Liver (tissue), 9 donors: Measurements from ENCODE around the gene TTYH2. TPM values are rescaled to one million over a fixed set of nuclear protein-coding genes. Genes with fewer than 3 reads are reported as not detected.

Experiments
- DNase-seq: peaks from one replicate; pipeline ENCODE4 v3.0.0-alpha.2; 2017; ENCODE audit warnings: low spot score
- H3K27ac ChIP-seq, 2 donors: one replicate each; pipeline ENCODE4 v1.7.0; 2013; ENCODE audit warnings: inconsistent platforms in 2 of 2, low read length in 2 of 2, control low read depth in 1 of 2, low read depth in 1 of 2, mild to moderate bottlenecking in 1 of 2
- H3K27me3 ChIP-seq, 4 donors: one replicate each; pipeline versions ENCODE4 v1.6.1 to v1.7.0; 2013; ENCODE audit warnings: low read length in 3 of 4, inconsistent platforms in 1 of 4, mild to moderate bottlenecking in 1 of 4, moderate library complexity in 1 of 4; ENCODE audit not compliant: control insufficient read depth in 4 of 4, insufficient read depth in 4 of 4
- H3K36me3 ChIP-seq, 4 donors: one replicate each; pipeline versions ENCODE4 v1.6.1 to v1.7.0; 2013; ENCODE audit warnings: low read length in 3 of 4, mild to moderate bottlenecking in 3 of 4, low read depth in 1 of 4, moderate library complexity in 1 of 4; ENCODE audit not compliant: control insufficient read depth in 4 of 4, insufficient read depth in 3 of 4
- H3K4me1 ChIP-seq, 4 donors: one replicate each; pipeline versions ENCODE4 v1.6.1 to v1.7.0; 2013; ENCODE audit warnings: low read length in 3 of 4, mild to moderate bottlenecking in 3 of 4, moderate library complexity in 1 of 4; ENCODE audit not compliant: control insufficient read depth in 4 of 4, insufficient read depth in 4 of 4
- H3K4me3 ChIP-seq, 3 donors: one replicate each; pipeline versions ENCODE4 v1.6.1 to v1.7.0; 2013; ENCODE audit warnings: low read length in 3 of 3, control low read depth in 1 of 3, low read depth in 1 of 3, mild to moderate bottlenecking in 1 of 3
- H3K9ac ChIP-seq, 2 donors: one replicate each; pipeline ENCODE4 v1.7.0; 2013; ENCODE audit warnings: low read length in 2 of 2, mild to moderate bottlenecking in 2 of 2, moderate library complexity in 2 of 2, control low read depth in 1 of 2, low read depth in 1 of 2
- H3K9me3 ChIP-seq, 4 donors: one replicate each; pipeline versions ENCODE4 v1.6.1 to v1.7.0; 2013; ENCODE audit warnings: low read length in 3 of 4; ENCODE audit not compliant: control insufficient read depth in 4 of 4
- ATF3 ChIP-seq: IDR thresholded peaks from 2 replicates; pipeline ENCODE4 v1.6.1; 2016; ENCODE audit warnings: antibody characterized with exemption
- CTCF ChIP-seq: fragments of 150-350 bp; IDR thresholded peaks from 2 replicates; pipeline ENCODE4 v1.5.1; 2017; ENCODE audit warnings: improper control_type of control experiment, low read depth, low read length; ENCODE audit not compliant: missing input control
- EGR1 ChIP-seq, 2 donors: IDR thresholded peaks; 2 replicates each; pipeline ENCODE4 v1.6.1; 2016 to 2018; ENCODE audit warnings: antibody characterized with exemption in 2 of 2, low read depth in 2 of 2
- HNF4A ChIP-seq, 2 donors: conservative IDR thresholded peaks; 2 replicates each; pipeline ENCODE4 v1.6.1; 2016; ENCODE audit warnings: antibody characterized with exemption in 2 of 2, mild to moderate bottlenecking in 2 of 2
- HNF4G ChIP-seq: IDR thresholded peaks from 2 replicates; pipeline ENCODE4 v1.6.1; 2016; ENCODE audit warnings: antibody characterized with exemption
- JUND ChIP-seq, 2 donors: IDR thresholded peaks; 2 replicates each; pipeline ENCODE4 v1.6.1; 2016; ENCODE audit warnings: antibody characterized with exemption in 2 of 2
- MAX ChIP-seq: IDR thresholded peaks from 2 replicates; pipeline ENCODE4 v1.6.1; 2016; ENCODE audit warnings: antibody characterized with exemption
- NR2F2 ChIP-seq: IDR thresholded peaks from 2 replicates; pipeline ENCODE4 v1.6.1; 2016; ENCODE audit warnings: antibody characterized with exemption
- RAD21 ChIP-seq, 2 donors: IDR thresholded peaks; 2 replicates each; pipeline ENCODE4 v1.6.1; 2016; ENCODE audit warnings: antibody characterized with exemption in 2 of 2, mild to moderate bottlenecking in 2 of 2
- REST ChIP-seq: IDR thresholded peaks from 2 replicates; pipeline ENCODE4 v1.6.1; 2016; ENCODE audit warnings: antibody characterized with exemption, mild to moderate bottlenecking
- RXRA ChIP-seq, 2 donors: IDR thresholded peaks; 2 replicates each; pipeline ENCODE4 v1.6.1; 2017 to 2018; ENCODE audit warnings: antibody characterized with exemption in 2 of 2, mild to moderate bottlenecking in 1 of 2
- SP1 ChIP-seq: IDR thresholded peaks from 2 replicates; pipeline ENCODE4 v1.6.1; 2018; ENCODE audit warnings: antibody characterized with exemption, mild to moderate bottlenecking
- TAF1 ChIP-seq: conservative IDR thresholded peaks from 2 replicates; pipeline ENCODE4 v1.6.1; 2016; ENCODE audit warnings: antibody characterized with exemption, mild to moderate bottlenecking
- YY1 ChIP-seq: IDR thresholded peaks from 2 replicates; pipeline ENCODE4 v1.6.1; 2016; ENCODE audit warnings: antibody characterized with exemption, mild to moderate bottlenecking
- WGBS: extraction: QIAGEN DNeasy Blood & Tissue Kit; methylation state at CpG from one replicate; pipeline ENCODE4 v1.1.7; 2013; 5-methylcytosine and 5-hydroxymethylcytosine counted together
- polyA plus RNA-seq, 2 donors: library from polyadenylated mRNA; stranded (reverse) in 1 of 2; unstranded in 1 of 2; fragments of 200-250 nt in 1 of 2; fragments of >200 nt in 1 of 2; fragmentation: Nextera tagmentation in 1 of 2; extraction: Ambion mirVana in 1 of 2; gene quantifications; one replicate each; pipeline versions ENCODE4 v1.2.1 to v1.2.3, GENCODE V29; 2013 to 2015
- total RNA-seq, 2 donors: library from RNA; depleted of rRNA; stranded (reverse); fragments of >200 nt; gene quantifications; one replicate each; pipeline ENCODE4 v1.2.3, GENCODE V29; 2014
- donor health status: healthy.
- donor health status: healthy.
- donor health status: healthy.
- donor health status: healthy.
- donor health status: healthy.

Gene TTYH2
- total and polyA plus RNA-seq, 4 donors, result 0.40 to 2.4 (median 0.99) TPM

- H3K27me3 ChIP-seq, result peaks cover 0 to 3% (median 0%) of the 10 kb centered on the region in 4 donors
- H3K9ac ChIP-seq, result no peak overlapping the region
- H3K36me3 ChIP-seq, result no peaks in the 10 kb centered on the region
- H3K4me3 ChIP-seq, result no peak overlapping the region
- no peaks in the 10 kb centered on the region for H3K9me3 ChIP-seq
- 67% methylated on average over 2 of the region's 2 CpGs for WGBS
- no peak for DNase-seq
- peaks cover 0 to 7% (median 3%) of the 10 kb centered on the region in 4 donors for H3K4me1 ChIP-seq
- no peak overlapping the region for H3K27ac ChIP-seq
- TF ChIP-seq HNF4G (no peak), RAD21 (IDR thresholded peaks at IDR 0.05) (no peak), TAF1 (no peak), NR2F2 (no peak), ATF3 (no peak), RXRA (IDR thresholded peaks at IDR 0.05) (no peak), SP1 (no peak), HNF4A (conservative IDR thresholded peaks at IDR 0.05) (no peak), REST (no peak), YY1 (no peak)
Measured at GRCh38 chr17:74197801-74198200, 15.6 kb upstream of the TTYH2 start.

GRCh38 chr17:74198694-74199093 lies 14.7 kb upstream of the TTYH2 start:
- H3K4me1 ChIP-seq, result peaks cover 0 to 6% (median 1%) of the 10 kb centered on the region in 4 donors
- peaks cover 0 to 3% (median 0%) of the 10 kb centered on the region in 4 donors for H3K27me3 ChIP-seq
- H3K9me3 ChIP-seq, result no peaks in the 10 kb centered on the region
- H3K27ac ChIP-seq, result no peak overlapping the region
- DNase-seq, result no peak
- TF ChIP-seq CTCF (no peak), HNF4G (no peak), MAX (no peak), YY1 (no peak), EGR1 (IDR thresholded peaks at IDR 0.05; ENCODE audit: low read depth in 2 of 2) (no peak), RXRA (IDR thresholded peaks at IDR 0.05) (no peak), JUND (IDR thresholded peaks at IDR 0.05) (no peak)
- H3K9ac ChIP-seq, result no peak overlapping the region
- WGBS, result 67% methylated on average over 6 of the region's 6 CpGs
- H3K4me3 ChIP-seq, result no peak overlapping the region
- H3K36me3 ChIP-seq, result no peaks in the 10 kb centered on the region
